D341Med (cell line): ENCODE results near the gene PRDM11.

Source experiments
- DNase-seq: peaks from one replicate; pipeline ENCODE4 v3.0.0; 2012; ENCODE audit warnings: low spot score

The PRDM11 gene

DNA sequence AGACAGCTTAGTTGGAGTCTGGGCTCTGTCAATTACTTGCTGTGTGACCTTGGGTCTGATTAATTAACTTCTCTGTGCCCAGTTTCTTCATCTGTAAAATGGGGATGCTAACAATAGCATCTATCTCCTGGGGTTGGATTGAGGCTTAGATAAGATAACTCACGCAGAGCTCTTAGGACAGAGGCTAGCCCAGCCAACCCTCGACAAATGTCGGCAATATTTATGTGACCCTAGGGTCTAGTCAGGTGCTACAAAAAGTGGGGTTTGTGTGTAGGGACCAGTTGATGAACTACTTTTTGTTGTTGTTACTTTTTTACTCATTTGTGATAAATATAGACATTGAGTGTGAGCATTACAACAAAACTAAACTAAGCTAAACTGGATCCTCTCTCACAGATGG lies 117.3 kb downstream of the PRDM11 start:
- DNase-seq: no peak

GRCh38 chr11:45264839-45265515 lies 118.5 kb downstream of the PRDM11 start:
- no peak for DNase-seq

GRCh38 chr11:45265969-45266675 lies 119.7 kb downstream of the PRDM11 start:
- DNase-seq: no peak

GRCh38 chr11:45266676-45267020 lies 120.2 kb downstream of the PRDM11 start:
- no peak for DNase-seq

- DNase-seq: peak; percentile 50
Measured at GRCh38 chr11:45267052-45267451, 120.6 kb downstream of the PRDM11 start.

- no peak for DNase-seq
Measured at GRCh38 chr11:45267652-45268299, 121.3 kb downstream of the PRDM11 start.

DNA sequence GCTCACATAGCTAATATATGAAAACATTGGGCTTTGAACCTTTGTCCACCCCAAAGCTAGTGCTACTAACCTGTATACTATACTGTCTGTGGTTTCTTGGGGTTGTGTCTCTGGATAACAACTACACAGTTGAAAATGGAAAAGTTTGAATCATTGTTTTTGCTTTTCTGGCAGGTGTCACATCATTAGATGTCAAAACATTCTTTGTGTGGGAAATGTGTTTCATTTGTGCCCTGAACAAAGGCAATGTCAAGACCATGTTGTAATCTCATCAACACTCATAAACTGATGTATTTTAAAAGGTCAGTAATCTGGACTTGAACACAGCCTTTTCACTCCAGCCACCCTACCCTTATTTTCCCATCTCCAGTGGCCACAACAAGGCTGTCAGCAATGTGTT lies 123.2 kb downstream of the PRDM11 start:
- DNase-seq: no peak

DNA sequence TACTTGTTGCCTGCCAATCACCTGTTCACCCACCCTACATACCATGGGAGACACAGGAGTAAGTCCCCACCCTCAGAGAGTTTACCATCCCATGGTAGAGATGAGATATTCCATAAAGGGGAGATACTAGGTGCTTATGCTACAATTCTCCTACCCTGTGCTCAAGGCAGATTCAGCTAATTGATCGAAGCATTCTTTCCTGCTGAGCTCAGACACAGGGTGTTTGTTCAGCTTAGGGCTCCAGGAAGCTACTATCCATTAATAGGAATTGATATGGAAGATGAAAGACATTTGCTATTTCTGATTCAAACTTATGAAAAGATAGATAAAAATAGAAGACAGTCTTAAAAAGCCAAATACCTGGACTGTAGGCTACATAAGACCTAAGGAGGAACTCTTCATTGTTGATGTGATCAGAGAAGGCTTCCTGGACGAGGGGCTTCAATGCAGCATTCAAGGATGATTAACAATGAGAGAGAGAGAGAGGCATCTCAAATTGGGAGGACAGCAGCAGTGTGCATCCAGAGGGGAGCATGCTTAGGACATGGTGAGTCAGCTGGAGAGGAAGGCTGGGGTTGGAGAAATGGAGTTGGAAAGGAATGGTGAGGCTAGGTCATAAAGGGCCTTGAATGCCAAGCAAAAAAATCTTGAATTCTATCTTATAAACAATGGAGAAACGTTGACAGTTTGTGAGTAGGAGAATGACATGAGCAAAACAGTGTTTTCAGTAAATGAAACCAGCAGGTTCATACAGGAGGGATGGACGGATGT lies 124.7 kb downstream of the PRDM11 start:
- DNase-seq: no peak

GRCh38 chr11:45272701-45273100 lies 126.3 kb downstream of the PRDM11 start:
- DNase-seq: no peak

GRCh38 chr11:45273509-45273908 lies 127.1 kb downstream of the PRDM11 start:
- DNase-seq: no peak

- no peak for DNase-seq
Measured at GRCh38 chr11:45274206-45274605, 127.8 kb downstream of the PRDM11 start.

DNA sequence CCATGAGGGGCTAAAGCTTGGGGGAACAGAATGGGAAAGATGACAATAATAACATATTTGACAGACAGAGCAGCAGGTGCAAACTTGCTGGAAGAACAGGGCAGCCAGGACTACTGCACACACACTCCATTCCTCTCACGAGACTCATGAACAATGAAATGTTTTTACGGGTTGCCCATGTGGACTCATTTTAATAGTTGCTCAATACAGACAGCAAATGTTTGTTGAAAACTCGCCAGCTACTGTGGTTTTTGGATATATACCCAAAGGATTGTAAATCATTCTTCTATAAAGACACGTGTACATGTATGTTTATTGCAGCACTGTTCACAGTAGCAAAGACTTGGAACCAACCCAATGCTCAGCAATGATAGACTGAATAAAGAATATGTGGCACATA lies 129.4 kb downstream of the PRDM11 start:
- no peak for DNase-seq

GRCh38 chr11:45278714-45279113 lies 132.3 kb downstream of the PRDM11 start:
- DNase-seq: no peak

DNA sequence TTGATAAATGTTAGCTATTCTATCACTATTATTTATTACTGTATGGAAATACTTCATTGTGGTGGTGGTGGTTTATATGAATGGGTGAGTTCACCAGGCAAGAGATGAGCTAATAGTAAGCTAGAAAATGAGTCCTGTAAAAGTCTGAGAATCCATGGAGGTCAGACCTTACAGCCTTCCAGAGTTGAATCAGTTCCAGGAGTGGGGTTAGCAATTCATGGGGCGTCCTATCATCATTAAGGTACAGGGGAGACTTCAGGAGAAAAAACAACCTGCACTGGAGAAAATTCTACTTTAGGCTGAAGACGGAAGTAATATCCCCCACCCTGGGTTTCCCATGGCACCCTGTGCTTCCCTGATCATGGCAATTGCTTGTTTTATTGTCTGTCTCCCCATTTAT lies 133.2 kb downstream of the PRDM11 start:
- no peak for DNase-seq

GRCh38 chr11:45280449-45280848 lies 134.0 kb downstream of the PRDM11 start:
- no peak for DNase-seq

DNA sequence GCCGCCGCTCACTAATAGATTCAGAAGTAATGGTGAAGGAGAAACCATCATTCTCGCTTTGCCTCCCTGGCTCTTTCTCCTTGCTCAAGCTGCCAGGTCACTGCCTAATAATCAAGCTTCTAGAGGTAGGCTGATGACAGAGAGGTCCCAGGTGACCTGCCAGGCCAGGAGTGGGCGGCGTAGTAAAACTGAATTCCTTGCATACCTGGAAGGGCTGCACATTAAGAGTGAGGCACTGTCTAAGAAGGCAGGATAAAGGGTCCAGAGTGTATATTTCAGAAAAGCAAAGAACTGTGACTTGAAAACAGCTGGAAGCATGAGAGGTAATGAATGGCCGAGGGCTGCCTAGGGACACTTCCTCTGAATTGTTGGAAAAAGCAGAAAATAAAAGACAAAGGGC lies 135.6 kb downstream of the PRDM11 start:
- DNase-seq: no peak
